Sciatic nerve (tissue), 2 donors: Measurements from ENCODE around the gene ATF2. TPM values are rescaled to one million over a fixed set of nuclear protein-coding genes. Genes with fewer than 3 reads are reported as not detected.
"Not testable (repeated sequence)": the region's sequence is repeated elsewhere in the genome, so short reads cannot be mapped to it uniquely, and the experiment has no call there.

Experiments used
- ATAC-seq: fragments of 200-7000 bp; cut with Tn5 transposase; one replicate; pipeline ENCODE4 v1.9.1; 2020; ENCODE audit warnings: mild to moderate bottlenecking, moderate library complexity
- DNase-seq: peaks from one replicate; pipeline ENCODE4 v3.0.0-alpha.2; 2020; ENCODE audit warnings: low spot score
- intact Hi-C: fragments of 100-400 bp; cut with DNase I; formaldehyde crosslinking; loops from one replicate; pipeline ENCODE4 v1.14.2; 2022
- total RNA-seq: library from RNA; stranded (reverse); fragmentation: NEBNext Ultra II Directional; extraction: Animal tissue kit (Norgen Biotek cat#: 25700); gene quantifications from one replicate; pipeline ENCODE4 v1.2.1, GENCODE V29; 2021
- donor health status: DM: no; HTN: no; CAD: no.
- donor health status: DM: no; HTN: no; CAD: no.

ATF2 gene
- total RNA-seq, 1 donor from 2014 or later = 71.1 TPM

DNA sequence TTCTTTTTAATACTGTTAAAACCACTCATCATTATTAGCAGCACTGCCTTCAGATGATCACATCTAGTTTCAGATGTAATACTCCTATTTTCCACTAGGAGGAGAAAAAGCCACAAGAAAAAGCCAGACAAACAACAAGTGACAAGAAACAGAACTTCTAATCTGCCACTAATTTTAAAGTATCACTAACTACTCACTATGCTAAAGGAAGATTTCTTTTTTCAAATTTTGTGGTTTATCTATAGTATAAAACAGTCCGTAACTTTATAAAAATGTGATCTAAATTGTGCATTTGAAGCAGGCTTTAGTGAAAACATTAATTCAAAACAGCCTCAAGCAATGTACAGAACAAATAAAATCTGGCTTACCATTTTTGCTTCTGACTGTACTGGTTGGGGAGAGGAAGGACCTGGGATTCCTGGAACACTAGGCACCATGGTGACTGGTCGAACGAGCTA, 56.8 kb downstream of the ATF2 start:
- intact Hi-C loops = no loop called here
- ATAC-seq = no peak
- DNase-seq = no peak

DNA sequence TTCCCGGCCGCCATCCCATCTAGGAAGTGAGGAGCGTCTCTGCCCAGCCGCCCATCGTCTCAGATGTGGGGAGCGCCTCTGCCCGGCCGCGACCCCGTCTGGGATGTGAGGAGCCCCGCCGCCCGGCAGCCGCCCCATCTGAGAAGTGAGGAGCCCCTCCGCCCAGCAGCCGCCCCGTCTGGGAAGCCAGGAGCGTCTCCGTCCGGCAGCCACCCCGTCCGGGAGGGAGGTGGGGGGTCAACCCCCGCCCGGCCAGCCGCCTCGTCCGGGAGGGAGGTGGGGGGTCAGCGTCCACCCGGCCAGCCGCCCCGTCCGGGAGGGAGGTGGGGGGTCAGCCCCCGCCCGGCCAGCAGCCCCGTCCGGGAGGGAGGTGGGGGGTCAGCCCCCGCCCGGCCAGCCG, 59.9 kb downstream of the ATF2 start:
- intact Hi-C loops, DNase-seq, ATAC-seq: not testable (repeated sequence)

DNA sequence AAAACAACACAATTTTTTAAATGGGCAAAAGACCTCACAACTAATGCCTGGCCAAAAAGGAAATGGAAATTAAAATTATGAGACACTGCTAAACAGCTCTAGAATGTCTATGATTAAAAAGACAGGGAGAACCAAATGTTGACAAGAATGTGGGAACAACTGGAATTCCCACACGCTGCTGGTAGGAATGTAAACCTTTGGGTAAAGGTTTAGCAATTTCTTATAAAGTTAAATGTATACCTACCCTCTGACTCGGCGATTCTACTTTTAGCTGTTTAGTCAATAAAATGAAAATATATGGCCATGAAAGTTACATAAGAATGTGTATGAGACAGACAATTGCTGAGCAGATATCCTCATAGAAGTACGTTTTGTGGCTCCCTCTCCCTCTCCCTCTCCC, 60.9 kb downstream of the ATF2 start:
- no peak for ATAC-seq
- intact Hi-C loops = no loop called here
- DNase-seq = no peak

GRCh38 chr2:175103191-175103590, 64.8 kb downstream of the ATF2 start:
- ATAC-seq (no peak), DNase-seq (no peak)
- intact Hi-C loops = no loop called here

GRCh38 chr2:175101514-175101913, 66.5 kb downstream of the ATF2 start:
- intact Hi-C loops = no loop called here
- ATAC-seq (no peak), DNase-seq (no peak)

- ATAC-seq (no peak), DNase-seq (no peak)
- intact Hi-C loops = no loop called here
Measured at GRCh38 chr2:175097297-175097696, 70.7 kb downstream of the ATF2 start.

GRCh38 chr2:175084117-175084516, 83.9 kb downstream of the ATF2 start:
- ATAC-seq, intact Hi-C loops, DNase-seq: not testable (repeated sequence)

- DNase-seq (no peak), ATAC-seq (no peak)
- intact Hi-C loops = no loop called here
Measured at GRCh38 chr2:175080479-175080878, 87.5 kb downstream of the ATF2 start.

- no peak for DNase-seq
- ATAC-seq = no peak
- intact Hi-C loops = no loop called here
Measured at GRCh38 chr2:175076272-175076671, 91.7 kb downstream of the ATF2 start.

GRCh38 chr2:175074478-175074877, 93.5 kb downstream of the ATF2 start:
- DNase-seq (no peak), ATAC-seq (no peak)
- intact Hi-C loops = no loop called here

GRCh38 chr2:175068534-175068933, 99.5 kb downstream of the ATF2 start:
- intact Hi-C loops = no loop called here
- ATAC-seq = no peak
- no peak for DNase-seq

DNA sequence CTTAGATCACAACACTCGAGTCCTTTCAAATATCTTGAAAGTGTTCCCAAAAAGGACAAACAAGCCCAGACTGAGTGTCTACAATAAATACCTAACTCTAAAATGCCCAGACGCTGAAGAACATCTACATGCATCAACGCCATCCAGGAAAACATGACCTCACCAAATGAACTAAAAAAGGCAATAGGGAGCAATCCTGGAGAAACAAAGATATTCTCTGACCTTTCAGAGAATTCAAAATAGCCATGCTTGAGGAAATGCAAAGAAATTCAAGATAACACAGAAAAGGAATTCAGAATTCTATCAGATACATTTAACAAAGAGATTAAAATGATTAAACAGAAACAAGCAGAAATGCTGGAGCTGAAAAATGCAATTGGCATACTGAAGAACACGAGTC, 101.6 kb downstream of the ATF2 start:
- intact Hi-C loops = no loop called here
- ATAC-seq = no peak
- DNase-seq = no peak

GRCh38 chr2:175064797-175065196, 103.2 kb downstream of the ATF2 start:
- intact Hi-C loops = no loop called here
- ATAC-seq = no peak
- no peak for DNase-seq

- ATAC-seq (no peak), DNase-seq (no peak)
- intact Hi-C loops = no loop called here
Measured at GRCh38 chr2:175063741-175064140, 104.3 kb downstream of the ATF2 start.

- no peak for ATAC-seq
- no peak for DNase-seq
- intact Hi-C loops = no loop called here
Measured at GRCh38 chr2:175062787-175063585, 105.0 kb downstream of the ATF2 start.

- DNase-seq = no peak
- intact Hi-C loops = no loop called here
- ATAC-seq = no peak
Measured at GRCh38 chr2:175057078-175057685, 110.8 kb downstream of the ATF2 start.

GRCh38 chr2:175055993-175056392, 112.0 kb downstream of the ATF2 start:
- intact Hi-C loops = no loop called here
- ATAC-seq = no peak

DNA sequence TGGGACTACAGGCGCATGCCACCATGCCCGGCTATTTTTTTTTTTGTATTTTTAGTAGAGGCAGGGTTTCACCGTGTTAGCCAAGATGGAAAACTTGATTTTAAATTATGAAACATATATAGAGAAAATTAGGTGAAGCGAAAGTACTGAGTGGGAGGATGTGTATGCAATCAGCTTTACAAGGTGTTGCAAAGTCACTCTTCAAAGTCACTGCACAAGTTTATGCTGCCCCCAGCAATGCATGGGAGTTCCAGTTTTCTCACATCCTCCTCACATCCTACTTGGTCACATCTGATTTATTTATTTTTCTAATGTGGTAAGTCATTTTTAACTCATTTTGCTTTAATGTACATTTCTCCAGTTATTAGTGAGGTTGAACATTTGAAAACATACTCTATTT, 113.7 kb downstream of the ATF2 start:
- ATAC-seq (no peak), DNase-seq (no peak)
- intact Hi-C loops = no loop called here

More at GRCh38 chr2:175055993-175056392, 112.0 kb downstream of the ATF2 start:
- DNase-seq = no peak

- intact Hi-C loops = no loop called here
- ATAC-seq (no peak), DNase-seq (no peak)
Measured at GRCh38 chr2:175049661-175050060, 118.3 kb downstream of the ATF2 start.

- DNase-seq (no peak), ATAC-seq (no peak)
- intact Hi-C loops = no loop called here
Measured at GRCh38 chr2:175048275-175048674, 119.7 kb downstream of the ATF2 start.

DNA sequence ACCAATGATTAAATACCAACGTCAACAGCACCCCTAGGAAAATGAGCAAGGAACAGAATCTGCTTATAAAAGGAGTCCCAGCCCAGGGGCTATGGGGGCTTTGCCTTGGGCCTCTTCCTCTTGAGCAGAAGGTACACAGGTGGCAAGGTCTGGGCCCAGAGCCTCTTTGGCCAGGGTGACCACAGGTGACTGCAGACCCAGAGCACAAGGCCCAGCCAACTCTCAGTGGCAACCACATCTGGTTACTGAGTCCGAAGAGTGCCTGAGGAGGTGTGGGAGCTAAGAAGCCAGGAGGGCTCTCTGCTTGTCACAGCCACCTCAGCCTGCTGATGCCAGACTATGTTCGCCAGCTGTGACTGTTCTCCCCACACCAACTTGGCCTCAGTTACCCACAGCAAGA, 128.5 kb downstream of the ATF2 start:
- DNase-seq = no peak
- ATAC-seq = no peak
- intact Hi-C loops = no loop called here
